ENCODE results near the gene MCOLN3. TPM values are rescaled to one million over a fixed set of nuclear protein-coding genes. Genes with fewer than 3 reads are reported as not detected.

MCOLN3 gene
- total and polyA plus RNA-seq, 4 donors, result 0.08 to 0.42 (median 0.21) TPM; not detected in 1

GRCh38 chr1:85025940-85026339 is 22.4 kb downstream of the MCOLN3 start (continued):
- no peak for TF ChIP-seq GABPA (IDR thresholded peaks at IDR 0.05 in 1 of 2, conservative IDR thresholded peaks at IDR 0.05 in 1 of 2)
- no peak for TF ChIP-seq FOXA2 (IDR thresholded peaks at IDR 0.05)

GRCh38 chr1:85024736-85025135 is 23.6 kb downstream of the MCOLN3 start:
- TF ChIP-seq TAF1 (conservative IDR thresholded peaks at IDR 0.05) (no peak), ZBTB33 (IDR thresholded peaks at IDR 0.05) (no peak), NR2F2 (IDR thresholded peaks at IDR 0.05) (no peak), JUND (IDR thresholded peaks at IDR 0.05) (no peak), REST (IDR thresholded peaks at IDR 0.05) (no peak), SP1 (IDR thresholded peaks at IDR 0.05) (no peak), RXRA (IDR thresholded peaks at IDR 0.05) (no peak), RAD21 (IDR thresholded peaks at IDR 0.05) (no peak), HNF4G (IDR thresholded peaks at IDR 0.05) (no peak), HNF4A (conservative IDR thresholded peaks at IDR 0.05) (no peak), FOXA2 (IDR thresholded peaks at IDR 0.05) (no peak), GABPA (IDR thresholded peaks at IDR 0.05 in 1 of 2, conservative IDR thresholded peaks at IDR 0.05 in 1 of 2) (no peak), CTCF (IDR thresholded peaks at IDR 0.05; ENCODE audit: low read depth, low read length, missing input control) (no peak), EGR1 (IDR thresholded peaks at IDR 0.05; ENCODE audit: low read depth in 2 of 2) (no peak), FOXA1 (IDR thresholded peaks at IDR 0.05) (no peak), ATF3 (IDR thresholded peaks at IDR 0.05) (no peak)
- Histone ChIP-seq H3K4me3 (ENCODE audit: low read depth in 1 of 3, low read length in 3 of 3) (no peak overlapping the region), H3K36me3 (ENCODE audit: control insufficient read depth in 4 of 4, insufficient read depth in 3 of 4, low read depth in 1 of 4, low read length in 3 of 4) (no peaks in the 10 kb centered on the region), H3K27me3 (ENCODE audit: control insufficient read depth in 4 of 4, insufficient read depth in 4 of 4, low read length in 3 of 4) (no peaks in the 10 kb centered on the region), H3K9me3 (ENCODE audit: control insufficient read depth in 4 of 4, low read length in 3 of 4) (no peaks in the 10 kb centered on the region), H3K9ac (ENCODE audit: low read depth in 1 of 2, low read length in 2 of 2) (no peak overlapping the region), H3K27ac (ENCODE audit: low read depth in 1 of 2, low read length in 2 of 2) (no peak overlapping the region), H3K4me1 (ENCODE audit: control insufficient read depth in 4 of 4, insufficient read depth in 4 of 4, low read length in 3 of 4) (no peaks in the 10 kb centered on the region)
- 88% methylated on average over 3 of the region's 3 CpGs for WGBS
- no peak for DNase-seq (ENCODE audit: low spot score)
